Measurements from ENCODE around the gene CIAO3. TPM values are rescaled to one million over a fixed set of nuclear protein-coding genes. Genes with fewer than 3 reads are reported as not detected.

The CIAO3 gene
- total RNA-seq, 4 donors from 2014 or later = 19.4 to 33.3 (median 30.2) TPM

DNA sequence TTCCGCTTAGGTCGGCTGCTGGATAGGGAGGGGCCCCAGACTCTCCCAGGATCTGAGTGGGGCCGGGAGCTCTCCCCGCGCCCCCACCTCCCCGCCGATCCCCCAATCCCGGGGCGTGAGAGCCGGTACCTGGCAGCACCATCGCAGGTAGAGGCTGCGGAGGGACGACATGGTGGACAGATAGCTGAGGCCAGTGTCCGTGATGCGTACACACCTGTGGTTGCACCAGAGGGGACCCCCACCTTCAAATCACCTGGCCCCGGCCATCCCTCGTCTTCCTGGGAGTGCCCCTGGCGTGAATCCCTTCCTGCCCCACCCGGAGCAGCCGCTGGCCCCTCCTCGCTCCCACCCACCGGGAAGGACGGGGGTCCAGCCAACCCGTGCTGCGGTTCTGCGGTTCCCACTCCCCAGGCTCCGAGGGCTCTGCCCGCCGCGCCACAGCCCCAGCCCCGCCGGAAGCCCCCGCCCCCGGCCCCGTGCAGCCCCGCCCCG lies 45.9 kb downstream of the CIAO3 start:
- peaks cover 9 to 78% (median 40%) of the 10 kb centered on the region in 4 donors for H3K27me3 ChIP-seq
- H3K4me3 ChIP-seq = peak overlapping the region in 1 of 4 donors; percentile 45
- no peaks in the 10 kb centered on the region for H3K9me3 ChIP-seq
- 7% methylated on average over 2 of the region's 37 CpGs for WGBS
- H3K36me3 ChIP-seq = no peaks in the 10 kb centered on the region
- H3K4me1 ChIP-seq = peaks cover 17 to 40% (median 31%) of the 10 kb centered on the region in 4 donors
- intact Hi-C loops (cut with DNase I) = no loop called here
- no peak overlapping the region for H3K27ac ChIP-seq (replicated peaks in 1 of 4)
- TF ChIP-seq EP300 (IDR thresholded peaks at IDR 0.05) (no peak), POLR2A (IDR thresholded peaks at IDR 0.05; ENCODE audit: low read depth) (no peak), POLR2AphosphoS5 (IDR thresholded peaks at IDR 0.05) (no peak)
- TF ChIP-seq, protein P1, sequence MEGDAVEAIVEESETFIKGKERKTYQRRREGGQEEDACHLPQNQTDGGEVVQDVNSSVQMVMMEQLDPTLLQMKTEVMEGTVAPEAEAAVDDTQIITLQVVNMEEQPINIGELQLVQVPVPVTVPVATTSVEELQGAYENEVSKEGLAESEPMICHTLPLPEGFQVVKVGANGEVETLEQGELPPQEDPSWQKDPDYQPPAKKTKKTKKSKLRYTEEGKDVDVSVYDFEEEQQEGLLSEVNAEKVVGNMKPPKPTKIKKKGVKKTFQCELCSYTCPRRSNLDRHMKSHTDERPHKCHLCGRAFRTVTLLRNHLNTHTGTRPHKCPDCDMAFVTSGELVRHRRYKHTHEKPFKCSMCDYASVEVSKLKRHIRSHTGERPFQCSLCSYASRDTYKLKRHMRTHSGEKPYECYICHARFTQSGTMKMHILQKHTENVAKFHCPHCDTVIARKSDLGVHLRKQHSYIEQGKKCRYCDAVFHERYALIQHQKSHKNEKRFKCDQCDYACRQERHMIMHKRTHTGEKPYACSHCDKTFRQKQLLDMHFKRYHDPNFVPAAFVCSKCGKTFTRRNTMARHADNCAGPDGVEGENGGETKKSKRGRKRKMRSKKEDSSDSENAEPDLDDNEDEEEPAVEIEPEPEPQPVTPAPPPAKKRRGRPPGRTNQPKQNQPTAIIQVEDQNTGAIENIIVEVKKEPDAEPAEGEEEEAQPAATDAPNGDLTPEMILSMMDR (IDR thresholded peaks at IDR 0.05) = no peak
- DNase-seq (ENCODE audit: extremely low spot score) = no peak

DNA sequence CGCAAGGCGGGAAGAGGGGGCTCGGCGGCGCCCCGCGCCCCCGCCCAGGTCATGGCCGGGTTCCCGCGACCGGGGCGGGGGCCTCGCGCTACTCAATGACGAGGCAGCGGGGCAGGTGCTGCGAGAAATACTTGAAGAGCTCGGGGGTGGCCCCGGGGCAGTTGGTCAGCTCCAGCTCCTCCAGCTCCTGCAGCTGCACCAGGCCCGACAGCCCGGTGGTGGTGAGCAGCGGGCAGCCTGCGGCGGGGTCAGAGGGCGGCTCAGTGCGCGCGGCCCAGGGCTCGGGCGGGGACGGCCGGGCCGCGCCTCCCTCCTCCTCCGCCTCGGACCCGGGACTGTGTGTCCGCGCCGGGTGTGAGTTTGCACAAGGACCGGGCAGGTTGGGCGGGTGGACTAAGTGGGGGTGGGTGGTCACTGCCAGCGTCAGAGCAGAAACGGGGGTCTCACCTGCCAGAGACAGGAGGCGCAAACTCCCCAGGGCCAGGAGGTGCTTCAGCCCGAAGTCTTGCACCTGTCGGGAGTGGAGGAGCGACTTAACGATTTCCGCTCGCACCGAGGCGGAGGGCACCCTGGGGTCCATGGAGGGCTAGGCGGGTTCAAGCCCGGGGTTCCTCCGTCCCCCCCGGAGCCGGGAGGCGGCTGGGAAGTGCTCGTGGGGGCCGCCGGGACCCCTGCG lies 46.5 kb downstream of the CIAO3 start:
- peaks cover 9 to 72% (median 39%) of the 10 kb centered on the region in 4 donors for H3K27me3 ChIP-seq
- H3K4me3 ChIP-seq = peak overlapping the region in 1 of 4 donors; percentile 45
- WGBS = 4% methylated on average over 19 of the region's 64 CpGs

DNA sequence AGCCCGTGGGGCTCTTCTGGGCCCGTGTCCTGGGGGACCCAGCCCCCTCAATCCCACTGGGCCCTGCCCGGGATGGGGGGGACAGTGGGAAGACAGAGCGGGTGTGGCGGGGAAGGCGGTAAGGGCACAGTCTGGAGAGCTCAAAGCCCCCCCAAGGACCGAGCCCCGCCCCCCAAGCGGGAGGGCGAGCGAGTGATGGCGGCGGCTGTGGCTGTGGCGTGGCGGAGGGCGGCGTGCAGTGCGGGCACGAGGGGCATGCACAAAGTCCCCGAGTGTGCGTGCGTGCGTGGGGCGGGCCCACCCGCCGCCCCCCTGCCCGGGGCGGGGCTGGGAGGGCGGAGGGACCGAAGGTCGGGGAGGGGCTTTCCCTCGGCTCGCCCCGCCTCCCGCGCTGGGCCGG lies 47.0 kb downstream of the CIAO3 start:
- H3K36me3 ChIP-seq = no peaks in the 10 kb centered on the region
- H3K4me1 ChIP-seq = peaks cover 28 to 51% (median 42%) of the 10 kb centered on the region in 4 donors
- no peaks in the 10 kb centered on the region for H3K9me3 ChIP-seq
- intact Hi-C loops (cut with DNase I) = no loop called here
- no peak for DNase-seq (ENCODE audit: extremely low spot score)
- H3K27ac ChIP-seq (replicated peaks in 1 of 4) = no peak overlapping the region
- peak overlapping the region in 1 of 4 donors; percentile 45 for H3K4me3 ChIP-seq
- WGBS = no CpG with 5 or more reads among the region's 37 CpGs
- peaks cover 9 to 67% (median 39%) of the 10 kb centered on the region in 4 donors for H3K27me3 ChIP-seq
- TF ChIP-seq EP300 (IDR thresholded peaks at IDR 0.05) (no peak), POLR2AphosphoS5 (IDR thresholded peaks at IDR 0.05) (no peak), POLR2A (IDR thresholded peaks at IDR 0.05; ENCODE audit: low read depth) (no peak)
- TF ChIP-seq, protein P1 (IDR thresholded peaks at IDR 0.05) = no peak

More for the DNA sequence above, 46.5 kb downstream of the CIAO3 start:
- peaks cover 22 to 46% (median 37%) of the 10 kb centered on the region in 4 donors for H3K4me1 ChIP-seq
- no peak overlapping the region for H3K27ac ChIP-seq (replicated peaks in 1 of 4)
- H3K9me3 ChIP-seq = no peaks in the 10 kb centered on the region
- TF ChIP-seq POLR2AphosphoS5 (IDR thresholded peaks at IDR 0.05) (no peak), POLR2A (IDR thresholded peaks at IDR 0.05; ENCODE audit: low read depth) (no peak), EP300 (IDR thresholded peaks at IDR 0.05) (no peak)
- TF ChIP-seq, protein P1 (IDR thresholded peaks at IDR 0.05) = no peak
- H3K36me3 ChIP-seq = no peaks in the 10 kb centered on the region
- intact Hi-C loops (cut with DNase I) = no loop called here
- no peak for DNase-seq (ENCODE audit: extremely low spot score)

DNA sequence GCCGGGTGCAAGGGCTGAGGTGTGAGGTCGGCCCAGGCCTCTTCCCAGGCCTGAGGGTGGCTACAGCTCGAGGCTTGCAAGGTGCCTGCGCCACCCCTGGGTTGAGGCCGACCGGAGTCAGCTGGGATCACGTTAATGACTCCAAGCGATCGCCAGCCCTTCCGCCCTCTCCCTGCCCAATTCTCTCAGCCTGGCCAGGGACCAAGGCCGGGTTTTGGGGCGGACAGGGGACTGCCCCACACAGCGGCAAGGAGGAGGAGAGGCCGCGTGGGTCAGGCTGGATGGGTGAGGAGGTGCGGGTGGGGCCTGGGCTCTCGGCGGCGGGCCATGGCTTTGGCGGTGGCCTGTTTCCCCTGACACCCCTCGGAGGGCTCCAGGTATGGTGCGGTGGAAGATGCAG lies 47.4 kb downstream of the CIAO3 start:
- Histone ChIP-seq H3K9me3 (no peaks in the 10 kb centered on the region), H3K36me3 (no peaks in the 10 kb centered on the region), H3K4me1 (peaks cover 32 to 55% (median 46%) of the 10 kb centered on the region in 4 donors), H3K27ac (replicated peaks in 1 of 4) (no peak overlapping the region), H3K27me3 (peaks cover 9 to 63% (median 39%) of the 10 kb centered on the region in 4 donors), H3K4me3 (no peak overlapping the region)
- DNase-seq (ENCODE audit: extremely low spot score) = no peak
- intact Hi-C loops (cut with DNase I) = no loop called here
- TF ChIP-seq EP300 (IDR thresholded peaks at IDR 0.05) (no peak), POLR2A (IDR thresholded peaks at IDR 0.05; ENCODE audit: low read depth) (no peak), POLR2AphosphoS5 (IDR thresholded peaks at IDR 0.05) (no peak)
- TF ChIP-seq, protein P1 (IDR thresholded peaks at IDR 0.05) = no peak
- no CpG with 5 or more reads among the region's 22 CpGs for WGBS

All from esophagus muscularis mucosa (tissue), 4 donors.